Heart left ventricle (tissue), 13 donors: ENCODE results near the gene SPO11.

Experiments
- CTCF ChIP-seq, 12 donors: fragments of 200-600 bp; sonication (generic) in 4 of 12; IDR thresholded peaks; one replicate each; pipeline versions ENCODE4 v1.5.0 to v1.8.0; 2018 to 2022; ENCODE audit warnings: antibody characterized with exemption in 12 of 12, mild to moderate bottlenecking in 5 of 12
- POLR2A ChIP-seq, 2 donors: fragments of 450-650 bp; IDR thresholded peaks; one replicate each; pipeline ENCODE4 v1.6.1; 2017; ENCODE audit warnings: antibody characterized with exemption in 2 of 2, mild to moderate bottlenecking in 2 of 2, moderate library complexity in 2 of 2
- donor health status: ischemic (EF 13 %, LVEDD 7.1; RV severe dilation, severe dysfunction).
- donor health status: DM: no; HTN: yes; CAD: no.
- donor health status: DM: no; HTN: no; CAD: no.
- donor health status: ischemic (EF 25% LVEDD 6.9; RV normal size, moderate dysfunction).
- donor health status: ischemic (EF 25% LVEDD 5.7; RV mildly dilated, moderate dysfunction).
- donor health status: ischemic (EF 35%, LVEDD 5.7; RV mildly dilated, moderate dysfunction).
- donor health status: nonischemic (EF 11% LVEDD 7.7; RV severe dilation, severe dysfunction).
- donor health status: DM: yes; HTN: yes; CAD: no.
- donor health status: PGD.
- donor health status: ischemic (EF 29% LVEDD 5.4; RV normal size, mild dysfunction).
- donor health status: nonischemic (EF 23%, LVEDD 6.1; RV moderate dilation, normal function).

GRCh38 chr20:57294550-57294949 lies 35.1 kb upstream of the SPO11 start:
- TF ChIP-seq CTCF (IDR thresholded peaks at IDR 0.05), result no peak
- no peak for TF ChIP-seq POLR2A (IDR thresholded peaks at IDR 0.05)
